GM18858 (cell line): ENCODE measurements around the gene CXXC5.

Source experiments
- ATAC-seq: cut with Tn5 transposase; IDR thresholded peaks from one replicate; pipeline ENCODE4 v1.9.1; 2021; ENCODE audit not compliant: unreplicated experiment

The CXXC5 gene

DNA sequence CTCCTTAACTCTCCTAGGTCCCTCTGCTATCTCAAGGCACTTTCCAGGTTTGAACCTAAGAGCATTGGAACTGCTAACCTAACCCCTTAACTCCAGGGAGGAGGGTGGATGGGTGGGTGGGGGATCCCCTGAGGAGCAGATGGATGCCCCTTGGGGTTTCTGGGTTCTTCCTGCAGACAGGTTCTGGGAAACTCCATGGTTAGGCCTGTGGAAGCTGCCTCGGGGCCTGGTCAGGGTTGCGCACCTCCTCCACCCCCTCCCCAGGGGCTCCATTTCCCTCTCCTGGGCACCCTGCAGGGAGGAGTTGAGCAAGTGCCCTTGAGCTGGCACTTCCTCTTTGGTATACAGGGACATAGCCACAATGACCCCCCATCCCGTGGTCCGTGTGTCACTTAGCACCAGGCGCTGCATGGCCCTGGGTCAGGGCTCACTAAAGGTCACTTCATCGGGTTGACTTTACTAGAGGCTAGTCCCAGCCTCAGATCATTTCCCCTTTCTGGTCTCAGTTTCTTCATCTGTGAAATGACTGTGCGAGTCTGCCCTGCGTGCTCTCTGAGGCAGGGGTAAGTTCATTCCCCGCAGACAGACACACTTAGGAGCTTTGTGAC is 16.0 kb downstream of the CXXC5 start:
- peak; percentile 50 for ATAC-seq

GRCh38 chr5:139664727-139665351 is 16.7 kb downstream of the CXXC5 start:
- no peak for ATAC-seq

GRCh38 chr5:139665626-139666025 is 17.5 kb downstream of the CXXC5 start:
- no peak for ATAC-seq

GRCh38 chr5:139666551-139666950 is 18.4 kb downstream of the CXXC5 start:
- ATAC-seq, result no peak

- ATAC-seq, result no peak
Measured at GRCh38 chr5:139667001-139667729, 19.0 kb downstream of the CXXC5 start.

GRCh38 chr5:139667730-139668063 is 19.5 kb downstream of the CXXC5 start:
- no peak for ATAC-seq

GRCh38 chr5:139668064-139668880 is 20.1 kb downstream of the CXXC5 start:
- ATAC-seq, result no peak

- ATAC-seq, result no peak
Measured at GRCh38 chr5:139668924-139669661, 20.9 kb downstream of the CXXC5 start.

DNA sequence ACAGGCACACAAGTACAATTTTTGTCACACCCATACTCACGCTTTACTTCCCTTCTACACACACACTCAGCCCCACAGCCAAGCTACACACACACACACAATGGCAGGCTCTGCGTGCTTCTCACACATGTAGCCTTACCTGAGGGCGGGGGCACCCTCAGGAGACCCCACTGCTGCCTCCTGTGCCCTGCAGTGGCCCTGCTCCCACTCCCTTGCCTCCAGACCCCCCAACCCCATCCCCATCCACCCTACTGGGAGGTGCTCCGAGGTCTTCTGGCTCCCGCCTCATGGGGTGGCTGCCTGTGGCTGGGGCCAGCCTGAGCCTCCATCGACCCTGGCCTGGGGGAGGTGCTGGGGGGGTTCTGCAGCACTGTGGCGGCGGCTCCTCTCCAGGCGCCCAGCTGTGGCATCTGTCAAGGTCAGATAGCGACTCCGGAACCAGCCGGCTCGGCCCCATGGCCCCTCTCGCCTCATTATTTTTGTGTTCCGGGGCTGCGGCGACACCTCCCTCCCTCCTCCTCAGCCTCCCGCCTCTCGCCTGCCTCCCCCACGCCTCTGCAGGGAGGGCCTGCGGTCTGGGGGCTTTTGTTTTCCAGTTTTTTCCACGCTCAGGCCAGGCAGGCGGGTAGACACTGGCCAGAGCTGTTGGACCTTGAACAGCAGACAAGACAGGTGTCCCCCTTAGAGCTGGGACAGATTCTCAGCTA is 21.7 kb downstream of the CXXC5 start:
- no peak for ATAC-seq

GRCh38 chr5:139670369-139671095 is 22.4 kb downstream of the CXXC5 start:
- peak; percentile 48 for ATAC-seq

DNA sequence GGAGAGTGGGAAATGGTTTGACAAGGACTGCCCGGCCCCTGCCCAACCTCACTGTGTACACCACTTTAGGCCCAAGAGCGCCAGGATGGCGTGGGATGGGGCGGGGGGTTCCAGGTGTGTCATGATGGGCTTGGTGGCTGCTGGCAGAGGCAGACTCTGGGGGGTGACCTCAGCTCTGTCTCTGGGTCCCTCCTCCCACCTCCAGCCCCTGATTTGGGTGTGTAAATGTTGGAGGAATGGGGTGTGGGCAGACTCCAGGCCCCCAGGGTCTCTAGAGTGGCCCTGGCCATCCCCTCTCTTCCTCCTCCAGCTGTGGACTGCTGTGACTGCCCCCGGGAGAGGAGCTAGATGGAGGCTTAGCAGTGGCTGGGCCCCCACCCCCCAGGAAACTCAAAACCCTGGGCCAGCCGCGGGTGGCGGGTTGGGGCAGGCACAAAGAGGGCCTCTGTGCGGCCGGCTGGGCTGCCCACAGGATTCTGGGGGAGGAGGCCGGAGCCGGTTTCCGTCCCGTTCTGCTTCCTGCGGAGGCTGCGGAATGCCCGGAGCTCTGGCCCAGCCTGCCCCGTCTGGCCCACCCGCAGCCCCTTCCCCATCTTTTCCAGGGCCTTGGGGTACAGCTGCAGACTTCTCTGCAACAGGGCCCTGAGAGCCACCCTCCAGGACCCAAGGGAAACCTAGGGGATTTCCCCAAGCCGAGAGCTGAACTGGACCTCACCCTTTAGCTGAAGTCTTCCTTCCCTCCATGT is 23.1 kb downstream of the CXXC5 start:
- no peak for ATAC-seq

DNA sequence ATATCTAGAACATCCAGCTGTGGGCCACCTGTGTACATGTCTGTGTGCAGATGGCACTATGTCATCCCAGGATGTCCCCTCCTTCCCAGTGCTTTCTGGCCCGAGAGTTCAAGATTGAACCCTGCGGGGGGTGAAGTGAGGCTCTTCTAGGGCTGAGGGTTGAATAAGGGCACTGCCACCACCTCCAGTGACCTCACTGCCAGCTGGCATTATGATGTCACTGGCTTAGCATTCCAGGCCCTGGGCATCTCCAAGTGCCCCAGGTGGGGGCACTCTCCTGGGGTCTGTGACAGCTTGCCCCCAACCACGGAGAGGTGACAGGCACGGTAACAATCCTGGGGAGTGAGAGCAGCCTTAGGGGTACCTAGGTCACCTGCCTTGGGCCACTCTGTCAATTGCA is 27.1 kb downstream of the CXXC5 start:
- no peak for ATAC-seq

DNA sequence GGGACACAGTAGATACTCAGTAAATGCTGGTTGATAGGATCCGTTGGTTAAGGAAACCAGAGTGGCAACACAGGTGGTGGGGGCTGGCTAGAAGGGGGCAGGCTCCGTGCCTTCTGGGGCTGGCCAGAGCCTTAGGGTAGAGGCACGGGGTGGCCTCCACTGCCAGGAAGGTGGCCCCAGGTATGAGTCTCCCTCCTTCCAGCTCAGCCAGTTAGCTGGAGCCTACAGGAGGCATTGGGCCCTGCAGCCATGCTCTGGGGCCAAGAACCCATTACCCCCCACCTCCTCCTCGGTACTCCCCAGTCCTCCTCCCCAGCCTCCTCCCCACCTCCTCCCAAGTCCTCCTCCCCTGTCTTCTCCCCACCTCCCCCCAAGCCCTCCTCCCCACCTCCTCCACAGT is 27.7 kb downstream of the CXXC5 start:
- no peak for ATAC-seq

- no peak for ATAC-seq
Measured at GRCh38 chr5:139676406-139676805, 28.3 kb downstream of the CXXC5 start.

GRCh38 chr5:139676951-139677735 is 29.0 kb downstream of the CXXC5 start:
- no peak for ATAC-seq

GRCh38 chr5:139677736-139678613 is 29.8 kb downstream of the CXXC5 start:
- no peak for ATAC-seq
